GM21528 (cell line): ENCODE results near the gene MEF2D.

ENCODE experiments used
- ATAC-seq: cut with Tn5 transposase; IDR thresholded peaks from one replicate; pipeline ENCODE4 v1.9.1; 2021; ENCODE audit warnings: mild to moderate bottlenecking, moderate library complexity; ENCODE audit not compliant: unreplicated experiment, low FRiP score

Gene MEF2D

DNA sequence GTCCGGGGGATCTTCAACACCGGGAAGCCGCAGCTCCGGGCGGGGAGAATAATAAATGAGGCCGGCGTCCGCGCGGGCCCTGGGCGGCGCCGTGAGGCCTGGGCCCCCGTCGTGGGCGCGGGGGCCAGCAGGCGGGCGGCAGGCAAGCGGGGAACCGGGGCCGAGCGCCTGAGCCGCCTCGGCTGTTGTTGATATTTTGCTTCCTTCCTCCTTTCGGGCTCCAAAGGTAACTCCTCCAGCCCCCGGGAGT, at the start of gene MEF2D:
Gene MEF2D, minus strand, starts transcription at position 233 of the 250 bp plus-strand sequence. CDS start 17,483 bp downstream, outside the sequence.
- no peak for ATAC-seq

DNA sequence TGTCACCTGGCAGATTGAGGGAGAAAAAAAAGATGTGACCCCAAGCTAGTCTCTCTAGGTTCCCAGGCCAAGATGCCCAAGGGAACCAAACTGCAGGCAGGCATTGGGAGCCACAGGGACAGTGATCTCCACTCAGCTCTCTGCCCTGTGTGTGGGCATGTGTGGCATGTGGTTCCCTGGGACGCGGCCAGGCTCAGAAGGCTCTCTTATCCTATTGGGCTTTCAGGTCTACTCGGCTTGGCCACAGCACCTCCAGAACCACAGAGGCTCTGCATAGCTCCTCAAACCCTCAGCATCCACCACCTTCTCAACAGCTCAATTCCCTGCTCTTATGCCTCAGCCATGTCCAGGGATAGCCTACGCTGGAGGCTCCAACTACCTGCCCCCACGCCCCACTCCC, 49.8 kb upstream of the MEF2D start:
- no peak for ATAC-seq

DNA sequence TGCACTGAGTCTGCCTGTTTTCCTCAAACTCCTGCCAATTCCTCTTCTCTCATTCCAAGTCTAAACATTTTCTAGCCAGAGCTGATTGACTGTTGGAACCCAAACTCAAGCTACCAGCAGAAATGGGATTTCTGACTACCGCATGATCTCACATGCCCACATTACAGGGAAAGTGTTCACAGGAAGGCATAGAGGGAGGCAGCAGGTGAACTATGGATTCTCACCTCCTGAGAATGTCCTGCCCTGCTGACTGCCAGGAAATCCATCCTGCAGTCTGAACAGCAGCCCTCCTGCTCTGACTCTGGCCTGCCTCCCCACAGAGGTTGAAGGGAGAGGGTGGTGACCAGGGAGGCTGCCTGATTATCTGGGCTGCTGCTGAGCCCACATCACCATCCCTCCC, 49.3 kb upstream of the MEF2D start:
- ATAC-seq: no peak

DNA sequence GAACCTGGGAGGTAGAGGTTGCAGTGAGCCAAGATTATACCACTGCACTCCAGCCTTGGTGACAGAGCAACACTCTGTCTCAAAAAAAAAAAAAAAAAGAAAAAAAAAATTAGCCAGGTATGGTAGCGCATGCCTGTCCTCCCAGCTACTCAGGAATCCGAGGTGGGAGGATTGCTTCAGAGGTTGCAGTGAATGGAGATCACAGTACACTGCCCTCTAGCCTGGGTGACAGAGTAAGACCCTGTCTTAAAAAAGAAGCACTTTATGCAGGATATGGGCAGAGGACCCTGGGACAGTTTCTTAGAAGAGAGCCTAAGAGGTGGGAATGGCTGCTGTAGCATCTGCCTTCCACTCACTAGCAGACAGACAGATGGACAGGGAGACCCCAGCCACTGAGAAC, 48.8 kb upstream of the MEF2D start:
- no peak for ATAC-seq

GRCh38 chr1:156547982-156548381, 47.4 kb upstream of the MEF2D start:
- ATAC-seq: no peak

DNA sequence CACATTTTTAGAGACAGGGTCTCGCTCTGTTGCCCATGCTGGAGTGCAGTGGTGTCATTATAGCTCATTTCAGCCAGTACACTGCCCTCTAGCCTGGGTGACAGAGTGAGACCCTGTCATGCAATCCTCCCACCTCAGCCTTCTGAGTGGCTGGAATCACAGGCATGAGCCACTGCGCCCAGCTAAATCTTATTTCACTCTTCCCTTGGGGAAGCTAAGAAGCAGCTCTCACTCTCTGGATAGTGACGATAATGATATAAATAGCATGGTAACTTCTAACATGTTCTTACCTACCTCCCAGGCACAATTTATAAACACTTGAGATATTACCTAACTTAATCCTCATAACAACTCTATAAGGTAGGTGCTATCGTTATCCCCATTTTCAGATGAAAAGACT, 46.9 kb upstream of the MEF2D start:
- no peak for ATAC-seq

GRCh38 chr1:156546267-156546666, 45.7 kb upstream of the MEF2D start:
- ATAC-seq: no peak

GRCh38 chr1:156544592-156545102, 44.1 kb upstream of the MEF2D start:
- no peak for ATAC-seq

DNA sequence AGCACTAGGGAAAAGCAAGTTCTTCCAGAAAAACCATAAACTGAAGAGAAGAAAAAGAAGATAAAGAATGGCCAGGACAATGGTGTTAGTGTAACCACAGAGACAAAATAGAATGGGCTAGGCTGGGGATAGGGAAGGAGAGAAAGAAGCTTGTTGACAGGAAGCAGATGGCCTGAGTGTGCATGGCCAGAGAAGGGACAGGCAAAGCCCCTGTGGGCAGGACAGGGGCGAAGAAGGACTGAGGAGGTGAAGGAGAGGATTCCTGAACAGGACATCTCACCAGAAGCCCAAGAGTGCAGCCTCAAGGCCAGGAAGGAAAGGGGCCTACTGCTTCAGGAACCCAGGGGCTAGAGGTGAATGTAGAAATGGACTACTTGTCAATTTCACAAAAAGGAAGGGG, 42.5 kb upstream of the MEF2D start:
- ATAC-seq: no peak

DNA sequence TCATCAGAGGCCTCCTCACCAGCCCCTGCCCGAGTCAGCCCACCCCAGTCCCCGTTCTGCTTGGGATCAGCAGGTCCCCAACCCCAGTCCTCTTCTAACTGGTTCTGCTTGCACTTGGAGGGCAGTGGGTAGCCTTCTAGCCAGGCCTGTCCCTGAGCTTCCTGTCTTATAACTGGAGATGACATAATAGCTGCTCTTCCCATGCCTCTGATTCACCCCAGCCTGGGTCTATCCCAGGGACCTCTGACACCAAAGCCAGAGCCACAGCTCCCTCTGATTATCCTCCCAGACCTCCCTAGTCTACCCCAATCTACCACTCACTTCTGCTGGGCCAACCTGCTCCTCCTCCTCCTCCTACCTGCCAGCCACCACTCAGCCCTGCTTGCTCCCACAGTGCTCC, 40.4 kb upstream of the MEF2D start:
- ATAC-seq: no peak

- no peak for ATAC-seq
These were observed 39.3 kb upstream of the MEF2D start for GRCh38 chr1:156539818-156540355.

DNA sequence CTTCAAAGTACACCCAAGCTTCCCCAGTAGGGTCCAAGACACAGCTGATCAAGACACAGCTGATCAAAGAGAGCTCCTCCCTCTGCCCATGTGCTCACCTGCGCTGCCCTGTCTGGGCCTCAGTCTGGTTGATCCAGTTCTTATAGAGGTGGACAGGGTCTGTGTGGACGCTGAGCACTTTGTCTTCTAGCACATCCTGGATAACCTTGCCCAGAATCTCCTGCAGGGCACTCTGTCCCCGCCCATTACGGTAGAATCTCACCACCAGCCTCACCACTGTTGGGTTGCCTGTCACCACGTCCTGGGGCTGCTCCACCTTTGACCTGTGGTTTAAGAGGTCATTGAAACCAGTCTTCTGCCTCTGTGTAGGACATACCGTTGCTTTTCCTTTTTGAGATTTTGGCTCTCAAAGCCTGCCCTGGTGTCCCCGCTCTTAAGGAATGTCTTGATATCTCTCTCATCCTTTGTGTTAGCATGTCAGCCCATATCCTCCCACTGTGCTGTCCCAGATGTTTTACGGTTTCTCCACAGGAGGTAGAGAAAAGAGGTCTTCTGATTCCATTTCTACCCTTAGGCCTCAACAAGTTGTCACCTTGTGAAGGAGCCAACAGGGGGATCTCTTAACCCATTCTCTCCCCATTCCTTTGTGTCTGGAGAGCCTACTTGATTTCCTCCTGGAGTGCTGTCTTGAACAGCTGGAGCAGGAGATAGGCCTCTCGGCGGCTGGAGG, 38.3 kb upstream of the MEF2D start:
- ATAC-seq: no peak

GRCh38 chr1:156537027-156537426, 36.5 kb upstream of the MEF2D start:
- no peak for ATAC-seq

- ATAC-seq: no peak
These were observed 34.0 kb upstream of the MEF2D start for GRCh38 chr1:156534424-156535060.

DNA sequence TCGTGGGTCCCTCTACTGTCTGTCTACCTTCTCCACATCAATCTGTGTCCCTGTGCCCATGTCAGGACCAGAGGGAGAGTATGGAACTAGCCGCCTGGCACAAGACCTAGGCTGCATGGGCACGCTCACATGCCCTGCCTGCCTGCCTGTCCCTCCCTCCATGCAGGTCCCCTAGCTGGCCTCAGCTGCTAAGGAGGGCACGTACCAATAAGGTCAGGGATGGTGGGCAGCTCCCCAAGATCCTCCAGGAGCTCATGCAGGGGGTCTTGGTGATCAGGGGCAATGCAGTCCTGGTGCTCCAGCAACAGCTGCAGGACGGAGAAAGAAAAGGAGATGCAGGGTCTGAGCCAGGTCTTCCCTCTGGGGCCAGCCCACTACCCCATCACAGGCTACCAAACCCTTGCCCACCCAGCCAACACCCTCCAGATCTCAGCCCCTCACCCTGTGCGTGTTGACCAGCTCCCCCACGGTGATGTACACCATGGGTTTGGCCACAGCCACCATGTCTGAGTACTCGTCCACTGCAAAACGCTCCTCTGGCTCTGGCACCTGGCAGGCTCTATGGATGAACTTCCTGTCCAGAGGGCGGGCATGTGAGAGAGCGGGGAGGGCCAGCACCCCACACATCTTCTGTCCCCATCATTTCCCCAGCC, 33.1 kb upstream of the MEF2D start:
- ATAC-seq: no peak

GRCh38 chr1:156532374-156532773, 31.8 kb upstream of the MEF2D start:
- ATAC-seq: no peak

DNA sequence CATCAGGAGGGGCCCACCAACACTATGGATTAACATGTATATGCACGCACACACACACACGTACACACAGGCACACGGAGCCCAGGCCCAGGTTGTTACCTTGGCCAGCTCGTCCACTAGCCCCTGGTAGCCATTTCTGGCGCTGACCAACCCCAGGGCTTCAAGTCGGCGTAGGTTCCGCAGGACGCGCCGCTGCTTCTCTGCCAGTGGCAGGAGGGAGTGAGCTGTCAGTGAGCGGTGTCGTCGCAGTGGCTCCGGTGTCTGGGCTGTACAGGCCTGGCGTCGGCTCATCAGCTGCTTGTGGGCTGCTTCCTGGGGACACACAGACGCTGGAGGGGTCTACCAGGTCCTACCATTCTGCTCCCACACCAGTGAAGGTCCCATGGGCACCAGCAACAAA, 29.4 kb upstream of the MEF2D start:
- ATAC-seq: no peak

DNA sequence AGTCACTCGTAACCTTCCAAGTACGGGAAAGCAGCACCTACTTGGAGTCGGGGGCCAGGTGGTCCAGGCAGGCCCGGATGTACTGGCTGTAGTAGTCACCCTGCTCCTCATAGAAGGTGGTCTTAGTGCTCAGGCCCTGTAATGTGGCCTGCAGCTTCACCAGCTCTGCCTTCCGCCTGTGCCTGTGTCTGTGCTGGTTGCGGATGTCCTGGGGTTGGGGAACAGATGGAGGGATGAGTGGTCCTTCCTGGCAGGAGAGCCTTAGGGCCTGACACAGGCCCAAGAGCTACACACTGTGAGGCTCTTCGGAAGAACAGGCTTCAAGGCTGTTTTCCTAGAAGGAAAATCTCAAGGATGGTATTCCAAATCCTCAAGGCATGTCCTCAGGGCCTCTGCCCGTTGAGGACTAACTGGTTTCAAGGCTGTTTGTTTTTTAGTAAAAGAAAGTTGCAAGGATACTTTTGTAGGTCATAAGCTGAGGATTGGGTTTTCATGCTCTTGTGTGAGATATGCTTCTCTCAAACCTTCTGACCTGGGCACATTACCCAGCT, 28.4 kb upstream of the MEF2D start:
- ATAC-seq: no peak

- ATAC-seq: no peak
These were observed 27.7 kb upstream of the MEF2D start for GRCh38 chr1:156528231-156528630.

- no peak for ATAC-seq
These were observed 27.0 kb upstream of the MEF2D start for GRCh38 chr1:156527584-156527983.

- no peak for ATAC-seq
These were observed 25.4 kb upstream of the MEF2D start for GRCh38 chr1:156525856-156526489.
